RWPE2 (cell line): ENCODE results near the gene STX18.
A peak's percentile ranks its signal among the peaks of the same experiment; 100 is the strongest.

Source experiments
- ATAC-seq: fragments of 200-7000 bp; cut with Tn5 transposase; 3 replicates; pipeline ENCODE4 v1.9.1; 2021; ENCODE audit warnings: low read depth
- DNase-seq: peaks from one replicate; pipeline ENCODE4 v3.0.0-alpha.2; 2020; ENCODE audit warnings: low spot score
- H3K27ac ChIP-seq: fragments of 450-650 bp; 2 replicates; pipeline ENCODE4 v1.5.1; 2017; ENCODE audit warnings: mild to moderate bottlenecking; ENCODE audit not compliant: poor library complexity, severe bottlenecking
- H3K27me3 ChIP-seq: fragments of 250-450 bp; sonication (Bioruptor Pico); 2 replicates; pipeline ENCODE4 v1.5.1; 2021; ENCODE audit warnings: mild to moderate bottlenecking, moderate library complexity; ENCODE audit not compliant: insufficient read depth, poor library complexity, severe bottlenecking
- H3K36me3 ChIP-seq: fragments of 250-450 bp; sonication (Bioruptor Pico); 2 replicates; pipeline ENCODE4 v1.5.1; 2020; ENCODE audit warnings: low read depth, mild to moderate bottlenecking, moderate library complexity
- H3K4me1 ChIP-seq: fragments of 250-450 bp; sonication (Bioruptor Pico); 2 replicates; pipeline ENCODE4 v1.5.1; 2021; ENCODE audit warnings: mild to moderate bottlenecking, moderate library complexity; ENCODE audit not compliant: insufficient read depth, poor library complexity, severe bottlenecking
- H3K4me3 ChIP-seq: fragments of 250-450 bp; sonication (Bioruptor Pico); 2 replicates; pipeline ENCODE4 v1.5.1; 2021; ENCODE audit warnings: mild to moderate bottlenecking, moderate library complexity; ENCODE audit not compliant: severe bottlenecking
- H3K9me3 ChIP-seq: fragments of 250-450 bp; sonication (Bioruptor Pico); 2 replicates; pipeline ENCODE4 v1.5.1; 2021; ENCODE audit warnings: mild to moderate bottlenecking, moderate library complexity; ENCODE audit not compliant: severe bottlenecking
- TF ChIP-seq, protein P1 (sequence below): fragments of 450-650 bp; IDR thresholded peaks from one replicate; pipeline ENCODE4 v1.5.1; 2017; ENCODE audit warnings: mild to moderate bottlenecking, moderate library complexity; ENCODE audit not compliant: poor library complexity, severe bottlenecking

The STX18 gene

GRCh38 chr4:4446434-4446833, 95.4 kb downstream of the STX18 start:
- Histone ChIP-seq H3K27ac (no peak overlapping the region), H3K4me3 (no peak overlapping the region), H3K27me3 (no peaks in the 10 kb centered on the region), H3K4me1 (peaks cover 8% of the 10 kb centered on the region), H3K9me3 (no peaks in the 10 kb centered on the region), H3K36me3 (peaks cover 6% of the 10 kb centered on the region; the same call in 1 of the 2 replicates)
- DNase-seq: no peak
- ATAC-seq: no peak
- TF ChIP-seq, protein P1, sequence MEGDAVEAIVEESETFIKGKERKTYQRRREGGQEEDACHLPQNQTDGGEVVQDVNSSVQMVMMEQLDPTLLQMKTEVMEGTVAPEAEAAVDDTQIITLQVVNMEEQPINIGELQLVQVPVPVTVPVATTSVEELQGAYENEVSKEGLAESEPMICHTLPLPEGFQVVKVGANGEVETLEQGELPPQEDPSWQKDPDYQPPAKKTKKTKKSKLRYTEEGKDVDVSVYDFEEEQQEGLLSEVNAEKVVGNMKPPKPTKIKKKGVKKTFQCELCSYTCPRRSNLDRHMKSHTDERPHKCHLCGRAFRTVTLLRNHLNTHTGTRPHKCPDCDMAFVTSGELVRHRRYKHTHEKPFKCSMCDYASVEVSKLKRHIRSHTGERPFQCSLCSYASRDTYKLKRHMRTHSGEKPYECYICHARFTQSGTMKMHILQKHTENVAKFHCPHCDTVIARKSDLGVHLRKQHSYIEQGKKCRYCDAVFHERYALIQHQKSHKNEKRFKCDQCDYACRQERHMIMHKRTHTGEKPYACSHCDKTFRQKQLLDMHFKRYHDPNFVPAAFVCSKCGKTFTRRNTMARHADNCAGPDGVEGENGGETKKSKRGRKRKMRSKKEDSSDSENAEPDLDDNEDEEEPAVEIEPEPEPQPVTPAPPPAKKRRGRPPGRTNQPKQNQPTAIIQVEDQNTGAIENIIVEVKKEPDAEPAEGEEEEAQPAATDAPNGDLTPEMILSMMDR: no peak

- TF ChIP-seq, protein P1: no peak
Observed at GRCh38 chr4:4443821-4444220, 98.0 kb downstream of the STX18 start.

DNA sequence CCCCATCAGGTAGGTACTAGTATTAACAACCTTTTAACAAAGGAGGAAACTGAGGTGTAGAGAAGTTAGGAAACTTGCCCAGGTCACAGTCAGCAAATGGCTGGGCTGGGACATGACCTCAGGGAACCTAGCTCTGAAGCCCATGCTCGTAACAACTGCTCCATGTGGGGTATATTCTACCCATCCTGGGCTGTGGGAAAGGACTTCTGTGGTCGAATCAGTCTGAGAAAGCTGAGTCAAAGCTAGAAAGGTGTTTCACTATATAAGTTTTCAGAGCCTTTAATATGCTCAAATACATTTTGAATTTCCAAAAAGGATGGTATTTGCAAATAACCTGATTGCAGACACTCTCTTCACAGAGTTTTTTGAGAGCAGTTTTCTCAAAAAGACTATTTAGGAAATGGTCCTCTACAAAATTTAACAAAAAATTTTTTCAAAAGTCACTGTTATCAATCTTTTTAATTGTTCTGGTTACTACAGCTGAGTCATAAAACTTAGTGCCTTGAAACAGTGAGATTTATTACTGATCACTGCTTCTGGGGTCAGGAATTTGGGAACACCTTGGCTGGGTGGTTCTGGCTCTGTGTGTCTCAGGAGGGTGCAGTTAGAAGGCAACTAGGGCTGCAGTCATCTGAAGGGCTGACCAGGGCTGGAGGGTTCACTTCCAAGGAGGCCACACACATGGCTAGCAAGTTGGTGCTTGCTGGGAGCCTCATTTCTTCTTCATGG, 101.4 kb downstream of the STX18 start:
- Histone ChIP-seq H3K4me1 (peaks cover 8% of the 10 kb centered on the region), H3K27me3 (no peaks in the 10 kb centered on the region), H3K27ac (no peak overlapping the region), H3K4me3 (no peak overlapping the region), H3K36me3 (peaks cover 6% of the 10 kb centered on the region; the same call in 1 of the 2 replicates), H3K9me3 (no peaks in the 10 kb centered on the region)
- TF ChIP-seq, protein P1: no peak
- DNase-seq: no peak
- no peak for ATAC-seq

More at GRCh38 chr4:4443821-4444220, 98.0 kb downstream of the STX18 start:
- ATAC-seq (peak; percentile 64; the same call in 2 of the 3 replicates), DNase-seq (no peak)
- H3K36me3 ChIP-seq: peaks cover 6% of the 10 kb centered on the region; the same call in 1 of the 2 replicates
- H3K4me3 ChIP-seq: no peak overlapping the region
- H3K27me3 ChIP-seq: no peaks in the 10 kb centered on the region
- no peak overlapping the region for H3K27ac ChIP-seq
- no peaks in the 10 kb centered on the region for H3K9me3 ChIP-seq
- H3K4me1 ChIP-seq: peaks cover 8% of the 10 kb centered on the region

DNA sequence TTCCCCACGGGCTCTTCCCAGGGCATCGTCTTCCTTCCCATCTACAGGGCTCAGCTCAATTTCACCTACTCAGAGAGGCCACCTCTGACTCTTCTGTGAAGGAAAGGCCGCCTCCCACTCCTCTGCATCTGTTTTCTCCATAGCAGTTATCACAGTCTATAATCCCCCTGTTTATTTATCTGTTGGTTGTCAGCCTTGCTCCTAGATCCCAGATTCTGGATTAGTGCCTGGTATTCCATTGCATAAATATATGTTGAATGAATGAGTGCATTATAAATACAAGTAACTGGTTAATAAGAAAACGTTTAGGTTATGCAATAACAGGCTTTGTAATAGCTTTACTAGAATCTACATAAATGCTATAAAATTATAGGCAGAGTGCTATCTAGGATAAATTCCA, 102.1 kb downstream of the STX18 start:
- peaks cover 6% of the 10 kb centered on the region for H3K36me3 ChIP-seq
- H3K9me3 ChIP-seq: no peaks in the 10 kb centered on the region
- ATAC-seq (no peak), DNase-seq (no peak)
- H3K27ac ChIP-seq: no peak overlapping the region
- H3K27me3 ChIP-seq: no peaks in the 10 kb centered on the region
- peaks cover 8% of the 10 kb centered on the region for H3K4me1 ChIP-seq
- TF ChIP-seq, protein P1: no peak
- H3K4me3 ChIP-seq: no peak overlapping the region

GRCh38 chr4:4438891-4439290, 103.0 kb downstream of the STX18 start:
- Histone ChIP-seq H3K27me3 (no peaks in the 10 kb centered on the region), H3K36me3 (peaks cover 6% of the 10 kb centered on the region), H3K9me3 (no peaks in the 10 kb centered on the region), H3K27ac (no peak overlapping the region), H3K4me1 (peaks cover 6% of the 10 kb centered on the region), H3K4me3 (no peak overlapping the region)
- TF ChIP-seq, protein P1: no peak
- no peak for DNase-seq
- ATAC-seq: no peak
